Suprapubic skin (tissue), 4 donors: Measurements from ENCODE around the gene MATCAP1. TPM values are rescaled to one million over a fixed set of nuclear protein-coding genes. Genes with fewer than 3 reads are reported as not detected.

Experiments
- DNase-seq, 2 donors: peaks; one replicate each; pipeline ENCODE4 v3.0.0-alpha.2; 2019; ENCODE audit warnings: low spot score in 2 of 2
- H3K27ac ChIP-seq: fragments of 200-600 bp; sonication (generic); one replicate; pipeline ENCODE4 v1.5.1; 2019
- H3K27me3 ChIP-seq: fragments of 200-600 bp; sonication (generic); one replicate; pipeline ENCODE4 v1.5.1; 2019
- H3K36me3 ChIP-seq: fragments of 200-600 bp; sonication (generic); one replicate; pipeline ENCODE4 v1.5.1; 2019
- H3K4me1 ChIP-seq: fragments of 200-600 bp; sonication (generic); one replicate; pipeline ENCODE4 v1.5.1; 2019
- H3K4me3 ChIP-seq: fragments of 200-600 bp; sonication (generic); one replicate; pipeline ENCODE4 v1.5.1; 2019; ENCODE audit warnings: mild to moderate bottlenecking
- H3K9me3 ChIP-seq: fragments of 200-600 bp; sonication (generic); one replicate; pipeline ENCODE4 v1.5.1; 2019
- CTCF ChIP-seq, 2 donors: fragments of 200-600 bp in 1 of 2; fragments of 450-650 bp in 1 of 2; sonication (generic) in 1 of 2; IDR thresholded peaks; one replicate each; pipeline ENCODE4 v1.5.1; 2016 to 2019; ENCODE audit warnings: antibody characterized with exemption in 2 of 2, mild to moderate bottlenecking in 1 of 2, moderate library complexity in 1 of 2
- EP300 ChIP-seq: sonication (generic); formaldehyde crosslinking; IDR thresholded peaks from one replicate; pipeline ENCODE4 v1.6.1; 2017; ENCODE audit warnings: antibody characterized with exemption
- POLR2A ChIP-seq, 2 donors: fragments of 450-650 bp; IDR thresholded peaks; one replicate each; pipeline ENCODE4 v1.6.1; 2017; ENCODE audit warnings: antibody characterized with exemption in 2 of 2, mild to moderate bottlenecking in 2 of 2, moderate library complexity in 2 of 2
- POLR2AphosphoS5 ChIP-seq, 3 donors: sonication (generic); formaldehyde crosslinking; IDR thresholded peaks; one replicate each; pipeline ENCODE4 v1.6.1; 2017; ENCODE audit warnings: antibody characterized with exemption in 3 of 3
- WGBS: methylation state at CpG from one replicate; pipeline ENCODE4 v1.1.5; 2018; 5-methylcytosine and 5-hydroxymethylcytosine counted together
- total RNA-seq, 4 donors: library from RNA; depleted of rRNA; stranded (reverse); fragments of >200 nt; gene quantifications; one replicate each; pipeline ENCODE4 v1.1.0, GENCODE V29; 2016

Gene MATCAP1
- total RNA-seq, 4 donors from 2014 or later = 14.2 to 30.0 (median 17.3) TPM

- H3K36me3 ChIP-seq = peaks cover 91% of the 10 kb centered on the region
- WGBS = 88% methylated on average over 9 of the region's 9 CpGs
Observed at GRCh38 chr16:67142342-67142741, 41.4 kb downstream of the MATCAP1 start.

GRCh38 chr16:67141391-67141790 lies 42.4 kb downstream of the MATCAP1 start:
- H3K27me3 ChIP-seq = no peaks in the 10 kb centered on the region
- peaks cover 91% of the 10 kb centered on the region for H3K36me3 ChIP-seq
- 89% methylated on average over 7 of the region's 13 CpGs for whole genome bisulfite sequencing
- TF ChIP-seq CTCF (IDR thresholded peaks at IDR 0.05) = no peak
- H3K4me3 ChIP-seq = no peak overlapping the region
- no peaks in the 10 kb centered on the region for H3K9me3 ChIP-seq
- H3K4me1 ChIP-seq = no peaks in the 10 kb centered on the region
- no peak for DNase-seq
- H3K27ac ChIP-seq = no peak overlapping the region

More at GRCh38 chr16:67142342-67142741, 41.4 kb downstream of the MATCAP1 start:
- Histone ChIP-seq H3K4me3 (no peak overlapping the region), H3K27me3 (no peaks in the 10 kb centered on the region), H3K9me3 (no peaks in the 10 kb centered on the region), H3K4me1 (no peaks in the 10 kb centered on the region), H3K27ac (no peak overlapping the region)
- DNase-seq = no peak
- no peak for TF ChIP-seq POLR2A (IDR thresholded peaks at IDR 0.05)
- no peak for TF ChIP-seq EP300
- TF ChIP-seq POLR2AphosphoS5 (IDR thresholded peaks at IDR 0.05) = no peak
- TF ChIP-seq CTCF (IDR thresholded peaks at IDR 0.05) = no peak

GRCh38 chr16:67137605-67138004 lies 46.2 kb downstream of the MATCAP1 start:
- DNase-seq = no peak
- H3K4me1 ChIP-seq = no peaks in the 10 kb centered on the region
- no peak overlapping the region for H3K4me3 ChIP-seq
- WGBS = 54% methylated on average over 3 of the region's 3 CpGs
- TF ChIP-seq POLR2AphosphoS5 (IDR thresholded peaks at IDR 0.05) (no peak), CTCF (IDR thresholded peaks at IDR 0.05) (no peak), POLR2A (IDR thresholded peaks at IDR 0.05) (no peak), EP300 (no peak)
- peaks cover 91% of the 10 kb centered on the region for H3K36me3 ChIP-seq
- H3K27ac ChIP-seq = no peak overlapping the region
- no peaks in the 10 kb centered on the region for H3K27me3 ChIP-seq
- H3K9me3 ChIP-seq = no peaks in the 10 kb centered on the region

- H3K9me3 ChIP-seq = no peaks in the 10 kb centered on the region
- no peak for DNase-seq
- H3K36me3 ChIP-seq = peaks cover 64% of the 10 kb centered on the region
- H3K27me3 ChIP-seq = no peaks in the 10 kb centered on the region
- H3K4me3 ChIP-seq = no peak overlapping the region
- no peak overlapping the region for H3K27ac ChIP-seq
- TF ChIP-seq CTCF (IDR thresholded peaks at IDR 0.05) (no peak), POLR2A (IDR thresholded peaks at IDR 0.05) (no peak), EP300 (no peak), POLR2AphosphoS5 (IDR thresholded peaks at IDR 0.05) (no peak)
- no peaks in the 10 kb centered on the region for H3K4me1 ChIP-seq
- 97% methylated on average over 3 of the region's 3 CpGs for WGBS
Observed at GRCh38 chr16:67129422-67129821, 54.3 kb downstream of the MATCAP1 start.

- Histone ChIP-seq H3K4me3 (no peak overlapping the region), H3K36me3 (peaks cover 64% of the 10 kb centered on the region), H3K4me1 (no peaks in the 10 kb centered on the region), H3K27me3 (no peaks in the 10 kb centered on the region), H3K9me3 (no peaks in the 10 kb centered on the region), H3K27ac (no peak overlapping the region)
- TF ChIP-seq POLR2AphosphoS5 (IDR thresholded peaks at IDR 0.05) = no peak
- TF ChIP-seq CTCF (IDR thresholded peaks at IDR 0.05) = no peak
- TF ChIP-seq POLR2A (IDR thresholded peaks at IDR 0.05) = no peak
- TF ChIP-seq EP300 = no peak
- DNase-seq = no peak
- WGBS = no CpG with 5 or more reads among the region's 3 CpGs
Observed at GRCh38 chr16:67128887-67129286, 54.9 kb downstream of the MATCAP1 start.
